ENCODE measurements around the gene WDR86.

DNA sequence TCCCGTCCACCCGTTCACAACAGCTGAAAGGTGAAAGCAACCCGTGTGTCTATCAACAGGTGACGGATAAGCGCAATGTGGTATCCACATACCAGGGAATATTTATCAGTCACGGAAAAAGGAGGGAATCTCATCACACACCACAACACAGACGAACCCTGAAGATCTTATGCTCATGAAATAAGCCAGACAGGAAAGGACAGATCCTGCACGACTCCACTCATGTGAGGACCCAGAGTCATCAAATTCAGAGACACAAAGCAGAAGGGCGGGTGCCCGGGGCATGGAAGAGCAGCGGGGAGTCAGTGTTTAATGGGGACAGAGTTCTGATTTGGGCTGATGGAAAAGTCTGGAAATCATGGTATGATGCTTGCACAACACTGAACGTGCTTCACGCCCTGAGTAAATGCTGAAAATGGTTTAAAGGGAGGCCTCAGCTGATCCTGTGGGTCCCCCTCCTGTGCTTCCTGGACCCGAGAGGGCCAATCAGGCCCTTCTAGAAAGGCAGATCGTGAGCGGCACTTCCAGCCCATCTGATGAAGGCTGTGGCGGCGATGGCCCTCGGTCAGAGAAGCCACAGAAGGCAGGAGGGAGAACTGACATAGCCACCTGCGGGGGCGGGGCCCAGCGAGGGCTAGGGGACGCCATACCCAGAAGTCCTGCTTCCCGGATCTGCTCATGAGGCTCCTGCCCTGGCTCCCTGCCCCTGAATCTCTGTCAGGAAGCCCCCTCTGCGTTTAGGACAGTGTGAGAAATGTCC is 19.1 kb downstream of the WDR86 start:
- TF ChIP-seq, protein P1, sequence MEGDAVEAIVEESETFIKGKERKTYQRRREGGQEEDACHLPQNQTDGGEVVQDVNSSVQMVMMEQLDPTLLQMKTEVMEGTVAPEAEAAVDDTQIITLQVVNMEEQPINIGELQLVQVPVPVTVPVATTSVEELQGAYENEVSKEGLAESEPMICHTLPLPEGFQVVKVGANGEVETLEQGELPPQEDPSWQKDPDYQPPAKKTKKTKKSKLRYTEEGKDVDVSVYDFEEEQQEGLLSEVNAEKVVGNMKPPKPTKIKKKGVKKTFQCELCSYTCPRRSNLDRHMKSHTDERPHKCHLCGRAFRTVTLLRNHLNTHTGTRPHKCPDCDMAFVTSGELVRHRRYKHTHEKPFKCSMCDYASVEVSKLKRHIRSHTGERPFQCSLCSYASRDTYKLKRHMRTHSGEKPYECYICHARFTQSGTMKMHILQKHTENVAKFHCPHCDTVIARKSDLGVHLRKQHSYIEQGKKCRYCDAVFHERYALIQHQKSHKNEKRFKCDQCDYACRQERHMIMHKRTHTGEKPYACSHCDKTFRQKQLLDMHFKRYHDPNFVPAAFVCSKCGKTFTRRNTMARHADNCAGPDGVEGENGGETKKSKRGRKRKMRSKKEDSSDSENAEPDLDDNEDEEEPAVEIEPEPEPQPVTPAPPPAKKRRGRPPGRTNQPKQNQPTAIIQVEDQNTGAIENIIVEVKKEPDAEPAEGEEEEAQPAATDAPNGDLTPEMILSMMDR (IDR thresholded peaks at IDR 0.05; ENCODE audit: low read length) = no peak
- no peak for TF ChIP-seq EZH2 (optimal IDR thresholded peaks at IDR 0.05; ENCODE audit: low read depth, low read length)

Measured in MM.1S (cell line).